Activated naive CD4-positive, alpha-beta T cell treated with anti-CD3 and anti-CD28 coated beads, Interleukin-2, amount 10 ng/mL, durations not matched to agents 7 days and 5 days (primary cell): Measurements from ENCODE around the gene MPHOSPH9.
"Not testable (repeated sequence)": the region's sequence is repeated elsewhere in the genome, so short reads cannot be mapped to it uniquely, and the experiment has no call there.

Experiments
- CTCF ChIA-PET: fragments of 350-600 bp; sonication (Branson Sonifier 250); formaldehyde crosslinking; loops from one replicate; lab custom pipeline; 2021; ENCODE audit warnings: antibody characterized with exemption; lab: Charles Lee
- DNase-seq: peaks from one replicate; pipeline ENCODE4 v3.0.0-alpha.2; 2020
- H3K27ac Mint-ChIP-seq: one replicate; pipeline ENCODE4 v1.8.0; 2021; ENCODE audit warnings: mild to moderate bottlenecking, moderate library complexity, mixed read lengths
- H3K27me3 Mint-ChIP-seq: one replicate; pipeline ENCODE4 v1.8.0; 2021; ENCODE audit warnings: mild to moderate bottlenecking, mixed read lengths
- H3K36me3 Mint-ChIP-seq: one replicate; pipeline ENCODE4 v1.8.0; 2021; ENCODE audit warnings: mixed read lengths
- H3K4me1 Mint-ChIP-seq: one replicate; pipeline ENCODE4 v1.8.0; 2021; ENCODE audit warnings: mixed read lengths
- H3K4me3 Mint-ChIP-seq: one replicate; pipeline ENCODE4 v1.8.0; 2021; ENCODE audit warnings: mild to moderate bottlenecking, moderate library complexity, mixed read lengths
- H3K9me3 Mint-ChIP-seq: one replicate; pipeline ENCODE4 v1.8.0; 2021; ENCODE audit warnings: mixed read lengths

Gene MPHOSPH9

GRCh38 chr12:123248996-123249741 is 16.2 kb upstream of the MPHOSPH9 start:
- H3K36me3 Mint-ChIP-seq: peaks cover 54% of the 10 kb centered on the region
- H3K27me3 Mint-ChIP-seq, H3K27ac Mint-ChIP-seq, DNase-seq, H3K9me3 Mint-ChIP-seq, H3K4me3 Mint-ChIP-seq: not testable (repeated sequence)
- CTCF ChIA-PET: interaction anchor here (3.0 kb wide), 1 partner anchor 11 kb away, joined by 15 read pairs; no protein-coding TSS in a partner anchor
- peaks cover 37% of the 10 kb centered on the region for H3K4me1 Mint-ChIP-seq

GRCh38 chr12:123248129-123248528 is 15.2 kb upstream of the MPHOSPH9 start:
- peaks cover 41% of the 10 kb centered on the region for H3K4me1 Mint-ChIP-seq
- CTCF ChIA-PET: interaction anchor here (3.0 kb wide), 1 partner anchor 10 kb away, joined by 15 read pairs; no protein-coding TSS in a partner anchor
- DNase-seq, H3K27ac Mint-ChIP-seq, H3K27me3 Mint-ChIP-seq, H3K9me3 Mint-ChIP-seq, H3K4me3 Mint-ChIP-seq: not testable (repeated sequence)
- peaks cover 43% of the 10 kb centered on the region for H3K36me3 Mint-ChIP-seq

DNA sequence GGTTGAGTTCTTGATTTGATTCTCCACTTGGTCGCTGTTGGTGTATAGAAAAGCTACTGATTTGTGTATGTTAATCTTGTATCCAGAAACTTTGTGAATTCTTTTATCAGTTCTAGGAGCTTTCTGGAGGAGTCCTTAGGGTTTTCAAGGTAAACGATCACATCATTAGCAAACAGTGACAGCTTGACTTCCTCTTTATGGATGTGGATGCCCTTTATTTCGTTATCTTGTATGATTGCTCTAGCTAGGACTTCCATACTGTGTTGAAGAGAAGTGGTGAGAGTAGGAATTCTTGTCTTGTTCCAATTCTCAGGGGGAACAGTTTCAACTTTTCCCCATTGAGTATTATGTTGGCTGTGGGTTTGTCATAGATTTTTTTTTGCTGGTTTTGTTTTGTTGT is 12.7 kb upstream of the MPHOSPH9 start:
- Mint-ChIP-seq H3K36me3 (peaks cover 56% of the 10 kb centered on the region), H3K27ac (no peak overlapping the region), H3K4me1 (peaks cover 52% of the 10 kb centered on the region), H3K27me3 (no peaks in the 10 kb centered on the region), H3K4me3 (no peak overlapping the region), H3K9me3 (peaks cover 8% of the 10 kb centered on the region)
- no peak for DNase-seq
- CTCF ChIA-PET: no interaction called here

- Mint-ChIP-seq H3K27me3 (no peaks in the 10 kb centered on the region), H3K27ac (peak overlapping the region; percentile 50), H3K36me3 (peaks cover 50% of the 10 kb centered on the region), H3K4me3 (no peak overlapping the region), H3K9me3 (peaks cover 8% of the 10 kb centered on the region), H3K4me1 (peaks cover 49% of the 10 kb centered on the region)
- CTCF ChIA-PET: no interaction called here
- DNase-seq: no peak
Observed at GRCh38 chr12:123243671-123244262, 10.8 kb upstream of the MPHOSPH9 start.

- Mint-ChIP-seq H3K27me3 (no peaks in the 10 kb centered on the region), H3K27ac (peak overlapping the region; percentile 78), H3K9me3 (no peaks in the 10 kb centered on the region), H3K4me1 (peaks cover 54% of the 10 kb centered on the region), H3K36me3 (peaks cover 41% of the 10 kb centered on the region), H3K4me3 (no peak overlapping the region)
- DNase-seq: no peak
- CTCF ChIA-PET: interaction anchor here (0.6 to 1.8 kb wide), 6 partner anchors 9 to 381 kb away, joined by 3 to 5 read pairs (median 3); partner anchors contain the start of genes MPHOSPH9 and MTRFR
Observed at GRCh38 chr12:123242116-123242904, 9.4 kb upstream of the MPHOSPH9 start.

DNA sequence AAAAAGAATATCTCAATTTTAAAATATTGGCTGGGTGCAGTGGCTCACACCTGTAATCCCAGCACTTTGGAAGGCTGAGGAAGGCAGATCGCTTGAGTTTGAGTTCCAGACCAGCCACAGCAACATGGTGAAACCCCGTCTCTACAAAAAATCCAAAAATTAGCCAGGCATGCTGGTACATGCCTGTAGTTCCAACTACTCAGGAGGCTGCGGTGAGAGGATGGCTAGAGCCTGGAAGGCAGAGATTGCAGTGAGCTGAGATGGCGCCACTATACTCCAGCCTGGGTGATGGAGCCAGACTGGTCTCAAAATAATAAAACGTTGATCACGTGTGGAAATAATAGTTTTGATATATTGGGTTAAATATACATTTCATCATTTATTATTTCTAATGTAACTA is 6.0 kb upstream of the MPHOSPH9 start:
- H3K4me3 Mint-ChIP-seq: no peak overlapping the region
- no peaks in the 10 kb centered on the region for H3K27me3 Mint-ChIP-seq
- H3K27ac Mint-ChIP-seq: peak overlapping the region; percentile 42
- peaks cover 65% of the 10 kb centered on the region for H3K4me1 Mint-ChIP-seq
- H3K9me3 Mint-ChIP-seq: no peaks in the 10 kb centered on the region
- H3K36me3 Mint-ChIP-seq: peaks cover 33% of the 10 kb centered on the region
- CTCF ChIA-PET: interaction anchor here (0.9 to 3.5 kb wide), 13 partner anchors 9 to 445 kb away, joined by 3 to 52 read pairs (median 8); partner anchors contain the start of gene OGFOD2
- DNase-seq: no peak

GRCh38 chr12:123238330-123238682 is 5.4 kb upstream of the MPHOSPH9 start:
- H3K4me3 Mint-ChIP-seq: no peak overlapping the region
- peak overlapping the region; percentile 96 for H3K27ac Mint-ChIP-seq
- peaks cover 65% of the 10 kb centered on the region for H3K4me1 Mint-ChIP-seq
- peaks cover 38% of the 10 kb centered on the region for H3K36me3 Mint-ChIP-seq
- no peak for DNase-seq
- CTCF ChIA-PET: interaction anchor here (0.7 to 3.5 kb wide), 27 partner anchors 10 to 445 kb away, joined by 3 to 52 read pairs (median 4); partner anchors contain the start of gene OGFOD2
- no peaks in the 10 kb centered on the region for H3K9me3 Mint-ChIP-seq
- peaks cover 1% of the 10 kb centered on the region for H3K27me3 Mint-ChIP-seq

- Mint-ChIP-seq H3K4me1 (peaks cover 65% of the 10 kb centered on the region), H3K27me3 (peaks cover 6% of the 10 kb centered on the region), H3K36me3 (peaks cover 40% of the 10 kb centered on the region), H3K9me3 (no peaks in the 10 kb centered on the region), H3K4me3 (peak overlapping the region; percentile 59), H3K27ac (peak overlapping the region; percentile 96)
- CTCF ChIA-PET: interaction anchor here (0.6 to 3.5 kb wide), 33 partner anchors 10 to 444 kb away, joined by 3 to 52 read pairs (median 4); partner anchors contain the start of gene OGFOD2
- peak; percentile 84 for DNase-seq
Observed at GRCh38 chr12:123237646-123238329, 4.8 kb upstream of the MPHOSPH9 start.

DNA sequence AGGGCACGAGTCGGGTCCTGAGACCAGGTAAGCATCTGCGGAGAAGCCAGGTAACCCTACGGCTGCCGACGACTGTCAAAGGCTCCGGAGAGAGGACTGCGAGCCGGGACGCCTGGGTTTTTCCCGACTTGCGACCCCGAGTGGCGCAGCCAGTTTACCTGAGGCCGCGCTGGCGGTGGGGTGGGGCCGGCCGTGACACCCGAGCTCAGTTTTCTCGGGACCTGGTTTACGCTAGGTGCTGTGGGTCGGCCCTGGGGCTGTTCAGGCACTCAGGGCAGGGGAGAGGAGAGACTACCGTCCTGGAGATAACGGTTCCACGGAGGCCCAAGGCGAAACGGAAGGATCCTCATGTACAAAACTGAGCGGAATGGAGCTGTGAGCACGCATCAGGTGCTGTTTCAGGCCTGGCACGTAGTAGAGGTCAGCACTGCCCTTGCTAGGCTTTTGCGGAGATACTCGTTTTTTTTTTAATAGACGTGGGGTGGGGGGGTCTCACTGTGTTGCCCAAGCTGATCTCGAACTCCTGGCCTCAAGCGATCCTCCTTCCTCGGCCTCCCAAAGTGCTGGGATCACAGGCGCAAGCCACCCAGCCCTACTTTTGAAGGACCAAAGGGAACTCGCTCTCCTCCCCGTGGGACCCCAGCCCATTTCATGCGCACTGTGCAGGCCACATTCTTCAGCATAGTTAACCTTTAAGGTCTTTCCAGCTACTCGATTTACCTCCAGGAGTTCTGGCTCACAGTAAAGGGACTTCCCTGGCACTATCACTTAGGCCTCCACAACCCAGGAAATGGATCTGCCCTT is 766 bp upstream of the MPHOSPH9 start:
- peaks cover 6% of the 10 kb centered on the region for H3K27me3 Mint-ChIP-seq
- peak overlapping the region; percentile 99 for H3K27ac Mint-ChIP-seq
- H3K9me3 Mint-ChIP-seq: no peaks in the 10 kb centered on the region
- H3K4me1 Mint-ChIP-seq: peaks cover 81% of the 10 kb centered on the region
- H3K36me3 Mint-ChIP-seq: peaks cover 30% of the 10 kb centered on the region
- H3K4me3 Mint-ChIP-seq: peak overlapping the region; percentile 96
- CTCF ChIA-PET: interaction anchor here (0.9 to 2.6 kb wide), 6 partner anchors 8 to 191 kb away, joined by 3 to 10 read pairs (median 5); no protein-coding TSS in a partner anchor
- peak; percentile 26 for DNase-seq

GRCh38 chr12:123232472-123232806 is 502 bp downstream of the MPHOSPH9 start:
- peak overlapping the region; percentile 99 for H3K27ac Mint-ChIP-seq
- peaks cover 35% of the 10 kb centered on the region for H3K36me3 Mint-ChIP-seq
- no peak for DNase-seq
- peaks cover 80% of the 10 kb centered on the region for H3K4me1 Mint-ChIP-seq
- peaks cover 6% of the 10 kb centered on the region for H3K27me3 Mint-ChIP-seq
- H3K4me3 Mint-ChIP-seq: peak overlapping the region; percentile 96
- CTCF ChIA-PET: interaction anchor here (1.1 to 2.6 kb wide), 5 partner anchors 9 to 189 kb away, joined by 3 to 10 read pairs (median 5); no protein-coding TSS in a partner anchor
- no peaks in the 10 kb centered on the region for H3K9me3 Mint-ChIP-seq

- no peak for DNase-seq
- CTCF ChIA-PET: interaction anchor here (1.3 to 2.6 kb wide), 3 partner anchors 9 to 189 kb away, joined by 3 to 10 read pairs (median 8); no protein-coding TSS in a partner anchor
Observed at GRCh38 chr12:123231931-123232330, 1.0 kb downstream of the MPHOSPH9 start.

GRCh38 chr12:123229051-123229450 is 3.9 kb downstream of the MPHOSPH9 start:
- CTCF ChIA-PET: interaction anchor here (0.7 to 7.8 kb wide), 4 partner anchors 9 to 328 kb away, joined by 3 to 52 read pairs (median 4); no protein-coding TSS in a partner anchor
- Mint-ChIP-seq H3K27me3 (peaks cover 6% of the 10 kb centered on the region), H3K4me1 (peaks cover 77% of the 10 kb centered on the region), H3K4me3 (peak overlapping the region; percentile 53), H3K9me3 (no peaks in the 10 kb centered on the region), H3K36me3 (peaks cover 35% of the 10 kb centered on the region), H3K27ac (peak overlapping the region; percentile 89)
- no peak for DNase-seq

More at GRCh38 chr12:123231931-123232330, 1.0 kb downstream of the MPHOSPH9 start:
- peaks cover 76% of the 10 kb centered on the region for H3K4me1 Mint-ChIP-seq
- H3K36me3 Mint-ChIP-seq: peaks cover 34% of the 10 kb centered on the region
- no peaks in the 10 kb centered on the region for H3K9me3 Mint-ChIP-seq
- H3K4me3 Mint-ChIP-seq: peak overlapping the region; percentile 96
- peak overlapping the region; percentile 99 for H3K27ac Mint-ChIP-seq
- H3K27me3 Mint-ChIP-seq: peaks cover 6% of the 10 kb centered on the region
